Testis (tissue), 2 donors: ENCODE measurements around the gene NECAB2.

ENCODE experiments used
- CTCF ChIP-seq, 3 experiments: fragments of 450-650 bp in 2 of 3; fragments of 200-600 bp in 1 of 3; sonication (generic) in 1 of 3; IDR thresholded peaks; one replicate each; pipeline ENCODE4 v1.5.1; 2016 to 2019; ENCODE audit warnings: antibody characterized with exemption in 3 of 3, mild to moderate bottlenecking in 2 of 3, moderate library complexity in 1 of 3
- POLR2A ChIP-seq: fragments of 450-650 bp; IDR thresholded peaks from one replicate; pipeline ENCODE4 v1.6.1; 2017; ENCODE audit warnings: antibody characterized with exemption, mild to moderate bottlenecking, moderate library complexity

- TF ChIP-seq CTCF (IDR thresholded peaks at IDR 0.05) (no peak), POLR2A (no peak)
Measured at GRCh38 chr16:83971165-83972130, 3.4 kb downstream of the NECAB2 start.
